HG03342 (cell line): Measurements from ENCODE around the gene NELL2.

Source experiments
- ATAC-seq: cut with Tn5 transposase; IDR thresholded peaks from one replicate; pipeline ENCODE4 v1.9.1; 2021; ENCODE audit warnings: mild to moderate bottlenecking, moderate library complexity; ENCODE audit not compliant: unreplicated experiment

The NELL2 gene

GRCh38 chr12:44546060-44546459 lies 330.1 kb downstream of the NELL2 start:
- no peak for ATAC-seq

- peak; percentile 59 for ATAC-seq
Measured at GRCh38 chr12:44544018-44544417, 332.1 kb downstream of the NELL2 start.

DNA sequence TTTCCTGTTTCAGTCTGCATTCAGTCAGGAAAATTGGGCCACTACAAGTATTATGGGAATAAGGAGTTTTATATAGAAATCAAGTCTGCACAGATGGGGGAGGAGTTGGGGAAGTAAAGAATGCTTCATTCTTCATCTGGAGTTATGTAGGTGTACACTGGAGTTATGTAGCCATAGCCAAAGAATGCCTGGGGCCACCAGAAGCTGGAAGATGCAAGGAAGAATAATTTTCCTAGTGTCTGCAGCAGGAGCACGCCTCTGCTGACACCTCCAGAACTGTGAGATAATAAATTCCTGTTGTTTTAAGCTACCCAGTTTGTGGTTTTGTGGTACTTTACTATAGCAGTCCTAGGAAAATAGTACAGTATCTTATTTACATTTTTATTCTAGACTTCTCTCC lies 333.4 kb downstream of the NELL2 start:
- ATAC-seq: no peak

GRCh38 chr12:44537354-44537753 lies 338.8 kb downstream of the NELL2 start:
- ATAC-seq: no peak

GRCh38 chr12:44532940-44533339 lies 343.2 kb downstream of the NELL2 start:
- no peak for ATAC-seq

DNA sequence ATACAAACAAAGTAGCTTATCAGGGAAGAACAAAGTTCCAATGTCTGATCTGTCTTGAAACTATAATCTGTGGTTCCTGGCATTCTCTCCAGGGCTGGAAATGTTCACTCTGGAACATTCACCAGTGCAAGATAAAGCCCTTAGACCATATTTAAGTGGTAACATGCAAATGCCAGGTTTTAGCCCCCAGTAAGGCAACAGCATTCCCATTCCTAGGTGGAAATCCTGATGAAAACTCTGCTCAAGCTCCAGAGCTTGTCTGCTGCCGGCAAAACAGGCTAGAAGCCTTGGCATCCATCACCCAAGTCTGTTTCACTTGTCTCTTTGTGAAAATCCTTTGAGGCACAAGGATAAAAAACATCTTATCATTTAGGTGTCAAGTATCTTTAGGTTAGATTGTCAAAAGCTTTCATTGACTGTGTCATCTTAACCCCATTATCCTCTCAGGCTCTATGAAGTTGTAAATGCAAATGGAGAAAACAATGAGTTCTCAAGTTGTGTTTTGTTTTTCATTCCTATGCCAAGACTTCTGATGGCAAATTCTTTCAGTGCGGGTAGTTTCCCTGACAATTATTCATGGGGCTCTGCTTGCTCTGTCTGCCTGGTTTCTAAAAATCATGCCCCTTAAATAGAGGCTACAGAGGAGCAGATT lies 344.7 kb downstream of the NELL2 start:
- no peak for ATAC-seq

DNA sequence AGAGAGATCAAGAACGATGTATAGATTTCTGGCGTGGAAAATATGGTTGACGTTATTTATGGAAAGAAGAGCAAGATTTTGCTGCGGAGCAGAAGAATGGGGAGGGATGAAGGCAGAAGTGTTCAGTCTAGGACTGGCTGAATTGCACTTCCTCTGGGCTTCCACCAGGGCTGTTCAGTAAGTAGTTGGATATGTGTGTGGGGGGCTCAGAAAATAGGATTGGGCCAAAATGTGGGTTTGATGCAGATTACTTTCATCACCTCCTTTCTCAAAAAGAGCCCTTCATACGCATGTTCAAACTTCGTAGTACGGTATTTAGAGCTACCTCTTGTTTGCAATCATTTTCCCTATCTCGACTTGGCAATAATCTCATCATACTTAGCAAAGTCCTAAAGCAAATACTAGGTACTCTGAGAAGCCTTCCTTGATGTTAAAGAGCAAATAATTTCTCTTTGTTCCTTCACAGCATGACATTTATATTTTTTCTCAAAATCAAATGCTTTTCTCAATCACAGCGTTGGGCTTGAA lies 349.4 kb downstream of the NELL2 start:
- no peak for ATAC-seq

DNA sequence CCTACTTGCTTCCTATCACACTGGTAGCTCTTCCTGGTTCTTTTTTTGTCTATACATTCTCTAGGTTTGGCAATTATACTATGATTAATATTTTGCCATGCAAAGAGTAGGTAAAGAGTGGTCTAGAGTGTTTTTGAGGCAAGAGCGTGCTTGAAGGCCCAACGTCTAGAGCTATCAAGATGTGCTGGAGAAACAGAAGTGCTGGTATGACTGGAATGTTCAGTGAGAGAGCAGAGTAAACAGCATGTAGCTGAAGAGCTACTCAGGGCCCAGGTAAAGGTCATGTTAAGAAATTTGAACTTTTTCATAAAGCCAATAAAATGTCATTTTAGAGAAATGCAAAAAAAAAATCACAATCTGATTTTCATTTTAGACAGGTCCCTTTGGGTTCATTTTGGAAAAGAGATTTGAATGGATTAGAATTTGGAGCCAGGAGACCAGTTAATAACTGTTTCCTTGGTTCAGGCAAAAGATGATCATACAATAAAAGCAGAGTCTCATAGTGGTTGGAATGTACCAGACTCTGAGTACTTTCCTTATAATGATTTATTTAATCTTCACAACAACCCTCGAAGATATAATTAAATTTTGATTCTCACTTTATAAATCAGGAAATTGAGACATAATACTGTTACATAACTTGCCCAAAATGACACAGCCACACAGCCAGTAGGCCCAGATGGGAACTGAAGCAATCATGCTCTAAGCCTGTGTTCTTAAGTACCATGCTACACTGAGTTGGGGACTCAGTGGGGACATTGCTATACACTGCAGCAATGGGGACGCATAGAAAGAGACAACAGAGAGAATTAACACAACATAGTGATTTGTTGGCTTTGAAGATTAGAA lies 350.1 kb downstream of the NELL2 start:
- no peak for ATAC-seq

- ATAC-seq: no peak
Measured at GRCh38 chr12:44523828-44524227, 352.3 kb downstream of the NELL2 start.

GRCh38 chr12:44521702-44522101 lies 354.4 kb downstream of the NELL2 start:
- no peak for ATAC-seq

- ATAC-seq: no peak
Measured at GRCh38 chr12:44519931-44520330, 356.2 kb downstream of the NELL2 start.

DNA sequence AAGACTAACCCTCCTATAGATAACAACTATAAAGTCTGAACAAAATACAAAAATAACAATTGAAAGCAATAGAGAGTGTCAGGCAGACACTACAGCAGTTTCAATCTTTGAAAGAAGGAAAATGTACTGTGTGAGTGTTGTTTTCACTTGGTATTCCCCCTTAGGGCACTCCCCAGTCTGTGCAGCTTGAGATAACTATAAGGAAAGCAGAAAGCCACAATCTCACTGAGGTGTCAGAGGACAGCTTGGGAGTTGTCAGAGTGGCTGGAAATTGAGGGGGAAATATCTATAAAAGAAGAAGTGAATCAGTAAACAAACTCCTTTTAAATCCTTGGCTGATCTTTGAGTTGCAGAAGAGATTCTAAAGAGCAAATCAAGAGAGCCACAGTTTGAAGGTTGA lies 364.8 kb downstream of the NELL2 start:
- ATAC-seq: no peak

DNA sequence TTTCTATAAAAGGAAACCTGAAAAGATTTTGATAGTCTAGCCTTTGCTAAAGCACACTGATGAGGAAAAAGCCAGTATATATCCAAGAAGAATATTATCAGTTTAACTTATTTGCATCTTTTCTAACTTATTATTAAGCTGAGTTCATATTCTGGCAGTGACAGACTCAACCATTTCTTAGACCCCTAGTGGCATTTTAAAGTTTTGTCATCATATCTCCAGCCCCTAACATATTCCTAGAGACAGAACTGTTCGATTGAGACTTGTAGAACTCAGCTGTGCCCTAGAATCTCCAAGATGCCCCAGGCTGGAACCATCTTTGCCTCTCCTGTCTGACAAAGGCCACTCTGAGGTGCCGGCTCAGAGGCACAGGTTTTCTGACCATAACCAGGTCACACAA lies 365.6 kb downstream of the NELL2 start:
- no peak for ATAC-seq

GRCh38 chr12:44510076-44510475 lies 366.0 kb downstream of the NELL2 start:
- no peak for ATAC-seq

GRCh38 chr12:44509471-44509870 lies 366.6 kb downstream of the NELL2 start:
- no peak for ATAC-seq

GRCh38 chr12:44507461-44507860 lies 368.7 kb downstream of the NELL2 start:
- no peak for ATAC-seq

DNA sequence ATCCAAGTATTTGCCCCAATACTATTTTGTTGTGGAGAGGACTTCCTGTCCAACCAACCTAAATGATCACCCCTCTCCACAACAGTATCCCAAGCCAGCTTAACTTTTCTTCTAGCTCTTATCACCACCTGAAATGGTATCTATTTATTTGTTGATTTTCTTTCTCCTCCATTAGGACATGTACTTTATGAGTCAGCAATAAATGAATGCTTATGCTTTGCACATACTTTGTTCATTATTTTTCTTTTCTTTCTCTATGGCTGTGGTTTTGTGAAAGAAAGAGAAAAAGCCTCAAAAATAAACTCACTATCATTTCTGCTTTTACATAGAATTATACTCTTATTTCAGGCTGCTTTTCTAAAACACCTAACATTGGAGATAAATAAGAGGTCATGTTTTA lies 371.3 kb downstream of the NELL2 start:
- ATAC-seq: no peak

DNA sequence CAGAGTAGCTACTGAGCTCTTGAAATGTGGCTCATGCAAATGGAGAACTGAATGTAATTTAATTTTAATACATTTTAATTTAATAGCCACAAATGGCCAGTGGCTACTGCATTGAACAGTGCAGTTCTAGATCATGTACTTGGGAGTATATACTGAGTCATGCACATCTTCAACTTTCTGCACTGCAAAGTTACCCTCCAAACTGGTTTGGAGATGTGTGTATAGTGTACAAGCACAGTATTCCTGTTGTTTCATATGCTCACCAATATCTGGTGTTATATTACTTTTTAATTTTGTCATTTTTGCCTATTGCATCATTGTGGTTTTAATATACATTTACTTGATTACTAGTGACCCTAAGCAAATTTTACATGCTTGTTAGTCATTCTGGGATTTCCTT lies 372.8 kb downstream of the NELL2 start:
- ATAC-seq: no peak

- ATAC-seq: no peak
Measured at GRCh38 chr12:44502681-44503080, 373.4 kb downstream of the NELL2 start.

DNA sequence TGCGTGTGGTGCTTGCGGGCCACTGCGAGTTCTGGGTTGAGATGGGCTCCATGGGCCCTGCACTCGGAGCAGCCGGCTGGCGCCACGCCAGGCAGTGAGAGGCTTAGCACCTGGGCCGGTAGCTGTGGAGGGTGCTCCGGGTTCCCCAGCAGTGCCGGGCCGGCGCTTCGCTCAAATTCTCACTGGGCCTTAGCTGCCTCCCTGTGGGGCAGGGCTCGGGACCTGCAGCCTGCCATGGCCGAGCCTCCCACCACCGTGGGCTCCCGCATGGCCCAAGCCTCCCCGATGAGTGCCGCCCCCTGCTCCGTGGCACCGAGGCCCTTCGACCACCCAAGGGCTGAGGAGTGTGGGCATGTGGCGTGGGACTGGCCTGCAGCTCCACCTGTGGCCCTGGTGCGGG lies 375.7 kb downstream of the NELL2 start:
- no peak for ATAC-seq

GRCh38 chr12:44497044-44497443 lies 379.1 kb downstream of the NELL2 start:
- no peak for ATAC-seq

- ATAC-seq: no peak
Measured at GRCh38 chr12:44490181-44490580, 385.9 kb downstream of the NELL2 start.
